GM21360 (cell line): ENCODE results near the gene TGFBR3.
"Not testable (repeated sequence)": the region's sequence is repeated elsewhere in the genome, so short reads cannot be mapped to it uniquely, and the experiment has no call there.

Experiments used
- ATAC-seq: cut with Tn5 transposase; IDR thresholded peaks from one replicate; pipeline ENCODE4 v1.9.1; 2021; ENCODE audit warnings: mild to moderate bottlenecking, moderate library complexity; ENCODE audit not compliant: unreplicated experiment

TGFBR3 gene

DNA sequence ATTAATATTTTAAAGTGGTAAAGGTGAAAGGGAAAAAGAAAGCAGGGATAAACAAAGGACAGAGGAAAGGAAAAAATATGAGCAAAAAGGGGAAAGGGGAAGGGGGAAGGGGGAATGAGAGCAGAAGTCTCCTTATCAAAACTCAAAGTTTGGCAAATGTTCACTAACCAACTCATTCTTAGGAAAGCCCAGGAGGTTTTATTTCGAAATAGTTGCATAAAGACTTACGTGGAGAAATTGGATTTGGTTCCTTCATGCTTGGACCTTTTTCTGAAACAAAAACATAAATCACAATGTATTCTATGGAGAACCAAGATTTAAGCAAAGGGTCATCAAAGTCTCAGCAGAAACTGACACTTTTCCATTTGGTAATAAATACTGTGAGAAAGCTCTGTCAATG lies 188.1 kb downstream of the TGFBR3 start:
- ATAC-seq, result no peak

GRCh38 chr1:91697416-91697815 lies 188.5 kb downstream of the TGFBR3 start:
- peak; percentile 92 for ATAC-seq

DNA sequence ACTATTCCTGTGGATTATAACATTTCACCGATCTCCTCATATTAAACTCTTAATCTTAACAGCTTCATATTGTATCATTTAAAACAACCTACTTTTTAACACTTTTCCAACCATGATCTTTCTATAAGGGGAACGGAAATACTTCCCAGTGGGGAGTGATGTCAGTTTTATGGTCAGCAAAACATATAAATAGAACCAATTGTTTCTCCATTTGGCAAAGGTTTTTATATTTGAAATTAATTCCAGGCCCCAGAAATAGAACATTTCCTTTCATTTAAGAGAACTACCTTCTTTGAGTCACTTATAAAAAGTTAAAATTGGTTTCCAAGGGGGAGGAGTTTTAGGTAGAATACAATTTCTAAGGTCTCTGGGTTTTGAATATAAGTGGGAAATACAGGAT lies 189.6 kb downstream of the TGFBR3 start:
- ATAC-seq, result no peak

- ATAC-seq, result no peak
Observed at GRCh38 chr1:91693557-91693956, 192.4 kb downstream of the TGFBR3 start.

DNA sequence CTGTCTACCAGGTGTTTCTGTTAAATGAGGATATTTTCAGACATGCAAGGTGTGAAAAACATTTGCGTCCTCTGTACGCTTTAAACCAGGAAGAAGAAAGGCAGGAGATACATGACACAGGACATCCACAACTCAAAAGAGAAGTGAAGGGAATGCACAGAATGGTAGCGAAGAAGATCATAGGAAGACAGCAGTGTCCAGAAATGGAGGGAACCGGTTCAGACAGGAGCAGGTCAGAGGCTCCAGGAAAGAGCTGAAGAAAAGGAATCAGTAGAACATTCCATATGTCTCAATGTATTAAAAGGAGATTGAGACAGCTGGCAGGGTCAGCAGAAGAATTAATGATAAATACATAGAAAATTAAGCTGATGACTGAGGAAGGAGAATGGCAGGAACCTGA lies 194.4 kb downstream of the TGFBR3 start:
- no peak for ATAC-seq

- no peak for ATAC-seq
Observed at GRCh38 chr1:91689641-91690481, 196.1 kb downstream of the TGFBR3 start.

DNA sequence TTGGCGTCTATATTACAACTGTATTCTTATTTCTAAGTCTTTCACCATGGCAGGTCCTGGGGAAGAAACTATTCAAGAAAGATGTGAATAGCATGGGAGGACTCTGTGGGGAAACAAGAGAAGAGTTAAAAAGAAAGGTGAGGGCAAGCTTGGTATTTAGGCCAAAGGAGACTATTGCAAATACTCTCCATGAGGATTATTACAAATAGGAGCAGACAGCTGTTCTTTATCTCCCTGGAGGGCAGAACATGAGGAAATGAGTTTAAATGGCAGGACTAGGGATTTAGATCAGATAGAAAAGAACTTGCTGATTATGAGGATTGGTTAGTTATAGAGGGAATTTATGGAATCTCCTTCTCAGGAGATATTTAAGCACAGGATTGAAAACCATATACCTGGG lies 198.5 kb downstream of the TGFBR3 start:
- ATAC-seq, result no peak

DNA sequence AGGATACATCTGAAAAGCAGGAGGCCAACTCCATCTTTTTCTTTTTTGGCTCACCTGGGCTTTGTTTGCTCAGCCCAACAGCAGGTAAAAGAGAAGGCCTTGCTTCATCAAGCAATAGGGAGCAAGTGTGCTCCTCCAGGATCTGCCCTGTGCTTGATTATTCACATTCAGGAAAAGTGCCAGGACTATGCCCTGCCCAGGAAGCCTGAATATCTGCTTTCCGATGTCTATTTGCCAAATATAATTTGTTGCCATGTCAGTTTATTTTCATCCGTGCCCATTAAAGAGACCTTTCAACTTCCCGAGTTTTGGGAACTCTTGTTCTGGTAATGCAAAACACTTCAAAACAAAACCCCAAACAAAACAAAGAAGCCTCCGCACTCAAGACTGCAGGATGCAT lies 200.0 kb downstream of the TGFBR3 start:
- no peak for ATAC-seq

GRCh38 chr1:91684481-91685196 lies 201.3 kb downstream of the TGFBR3 start:
- no peak for ATAC-seq

DNA sequence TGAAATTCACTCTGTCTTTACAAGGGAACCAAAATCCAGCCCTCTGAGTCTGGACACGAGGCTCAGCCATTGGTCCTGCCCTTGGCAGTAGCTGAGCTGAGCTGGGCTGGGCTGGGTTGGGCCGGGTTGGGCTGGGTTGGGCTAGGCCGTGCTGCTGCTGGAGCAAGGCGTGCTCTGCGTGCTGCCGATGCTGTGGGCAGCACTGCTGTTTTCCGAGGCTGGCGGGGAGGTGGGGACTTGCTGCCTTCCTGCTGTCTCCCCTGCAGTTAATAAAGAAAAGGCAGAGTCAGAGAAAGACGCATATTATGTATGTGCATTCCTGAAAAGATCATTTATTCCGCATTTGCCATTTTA lies 202.4 kb downstream of the TGFBR3 start:
- ATAC-seq, result no peak

DNA sequence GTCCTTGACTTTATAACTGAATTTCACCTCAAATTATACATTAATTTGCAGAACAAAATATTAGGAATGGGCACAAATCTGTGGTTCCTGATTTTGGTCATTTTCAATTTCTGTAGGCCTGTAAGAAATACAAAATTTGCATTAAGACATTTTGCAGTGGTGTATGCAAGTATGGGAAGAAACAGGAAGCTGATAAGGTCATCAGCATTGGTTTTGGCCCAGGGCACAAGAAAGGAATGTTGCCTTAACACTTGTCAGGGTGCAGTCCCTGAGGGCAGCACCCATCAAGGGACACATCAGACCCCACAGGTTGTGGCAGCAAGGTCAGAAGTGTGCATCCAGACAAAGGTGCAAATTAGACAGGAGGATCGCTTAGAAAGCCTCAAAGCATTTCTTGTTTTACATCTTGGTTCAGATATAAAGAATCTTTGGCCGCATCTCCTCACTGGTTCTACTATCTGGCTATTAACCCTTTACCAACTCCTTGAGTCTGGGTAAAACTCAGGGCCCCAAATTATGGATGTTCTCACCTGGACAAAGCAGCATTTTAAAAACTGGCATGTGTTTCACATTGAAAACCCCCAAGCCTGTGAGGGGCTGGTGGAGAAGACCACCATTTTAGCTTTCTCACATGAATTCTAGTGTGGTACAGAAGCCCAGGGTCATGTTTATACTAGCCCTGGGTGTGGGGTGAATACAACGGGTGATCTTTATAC lies 202.9 kb downstream of the TGFBR3 start:
- no peak for ATAC-seq

DNA sequence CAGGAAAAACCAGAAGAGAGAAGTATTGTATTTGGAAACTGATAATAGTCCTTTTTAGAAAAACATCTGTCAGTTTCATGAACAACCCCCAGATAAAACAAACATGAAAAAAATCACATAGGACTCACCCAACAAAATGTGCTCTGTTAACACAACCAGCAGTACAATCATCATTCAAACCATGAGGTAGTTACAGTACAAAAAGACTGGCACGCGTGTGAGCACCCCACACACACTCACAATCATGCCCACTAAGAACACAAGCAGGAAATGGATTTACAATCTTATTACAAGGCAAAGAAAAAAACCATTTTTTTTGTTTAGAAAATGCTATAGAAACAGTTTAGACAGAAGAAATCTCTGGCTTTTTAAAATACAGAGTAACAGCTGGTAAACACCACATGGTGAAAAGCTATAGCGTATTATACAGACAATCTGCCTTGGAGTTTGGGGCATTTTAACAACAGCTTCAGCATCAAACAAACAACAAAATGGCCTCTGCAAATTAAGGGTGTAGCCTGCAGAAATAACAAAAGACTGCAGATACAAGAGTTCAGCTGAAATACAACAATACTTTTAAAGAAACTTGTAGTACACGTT lies 205.3 kb downstream of the TGFBR3 start:
- ATAC-seq, result no peak

DNA sequence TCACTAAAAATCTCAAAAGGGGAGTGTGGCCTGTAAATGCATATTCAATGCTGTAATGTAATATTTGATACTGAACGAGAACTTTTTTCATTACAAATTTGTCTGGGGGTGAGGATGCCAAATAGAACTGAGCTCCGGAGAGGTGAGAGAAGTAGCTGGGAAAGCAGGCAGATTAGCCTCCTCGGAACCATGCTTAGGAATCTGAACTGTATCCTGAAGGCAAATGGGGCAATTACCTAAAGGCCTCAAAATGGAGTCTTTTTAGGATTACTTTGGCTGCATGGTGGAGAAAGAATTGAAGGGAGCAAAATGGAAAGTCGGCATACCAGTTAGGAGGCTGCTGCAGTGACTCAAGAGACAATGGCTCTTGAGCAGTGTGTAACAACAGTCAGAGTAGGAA lies 206.5 kb downstream of the TGFBR3 start:
- ATAC-seq, result no peak

- ATAC-seq, result no peak
Observed at GRCh38 chr1:91676030-91676429, 209.9 kb downstream of the TGFBR3 start.

DNA sequence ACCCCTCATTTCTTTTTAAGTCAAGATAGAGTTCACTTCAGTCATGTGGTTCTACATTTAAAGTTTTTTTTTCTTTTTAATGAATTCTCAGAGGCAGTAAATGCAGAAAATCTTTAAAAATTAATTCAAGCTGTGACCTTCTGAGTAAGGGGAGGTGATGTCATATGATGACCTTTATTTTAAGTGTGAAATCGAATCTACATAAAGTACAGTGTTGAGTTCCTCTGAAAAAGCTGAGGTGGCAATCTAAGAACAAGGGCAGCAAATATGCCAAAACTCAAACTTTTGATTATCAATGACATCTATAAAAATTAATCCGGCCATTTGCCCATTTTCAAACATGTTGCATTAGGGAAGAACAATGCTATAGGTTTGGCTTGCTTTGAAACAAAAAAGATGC lies 211.8 kb downstream of the TGFBR3 start:
- no peak for ATAC-seq

- no peak for ATAC-seq
Observed at GRCh38 chr1:91673613-91674012, 212.3 kb downstream of the TGFBR3 start.

- ATAC-seq, result no peak
Observed at GRCh38 chr1:91672601-91673161, 213.3 kb downstream of the TGFBR3 start.

GRCh38 chr1:91670781-91671180 lies 215.2 kb downstream of the TGFBR3 start:
- ATAC-seq, result no peak

- ATAC-seq, result no peak
Observed at GRCh38 chr1:91669584-91670350, 216.2 kb downstream of the TGFBR3 start.

DNA sequence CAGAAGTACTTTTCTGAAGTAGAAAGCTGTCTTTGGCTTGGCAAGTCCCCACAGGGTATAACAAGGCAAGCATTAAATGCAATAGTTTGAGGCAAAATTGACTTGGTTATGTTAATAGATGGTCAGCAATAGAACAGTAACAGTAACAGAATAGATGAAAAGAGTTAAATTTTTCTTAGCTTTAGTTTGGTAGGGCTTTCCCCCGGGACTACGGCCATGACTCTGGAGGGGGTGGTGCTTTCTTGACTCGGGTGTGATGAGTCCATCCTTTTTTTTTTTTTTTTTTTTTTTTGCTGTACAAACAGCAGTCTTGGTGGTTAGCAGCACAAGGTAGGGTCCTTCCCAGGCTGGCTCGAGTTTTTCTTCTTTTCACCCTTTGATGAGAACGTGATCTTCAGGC lies 219.3 kb downstream of the TGFBR3 start:
- not testable (repeated sequence) for ATAC-seq
